ENCODE measurements around the gene MRM2.

The MRM2 gene

GRCh38 chr7:2201686-2202360 lies 40.2 kb downstream of the MRM2 start:
- FAIRE-seq = no peak

GRCh38 chr7:2201128-2201527 lies 40.9 kb downstream of the MRM2 start:
- FAIRE-seq = no peak

GRCh38 chr7:2200584-2200980 lies 41.4 kb downstream of the MRM2 start:
- FAIRE-seq = no peak

GRCh38 chr7:2199956-2200583 lies 41.9 kb downstream of the MRM2 start:
- FAIRE-seq = no peak

- no peak for FAIRE-seq
Measured at GRCh38 chr7:2199528-2199927, 42.5 kb downstream of the MRM2 start.

- no peak for FAIRE-seq
Measured at GRCh38 chr7:2198760-2199159, 43.2 kb downstream of the MRM2 start.

GRCh38 chr7:2198206-2198605 lies 43.8 kb downstream of the MRM2 start:
- FAIRE-seq = no peak

- FAIRE-seq = no peak
Measured at GRCh38 chr7:2197436-2198155, 44.4 kb downstream of the MRM2 start.

GRCh38 chr7:2196381-2197378 lies 45.3 kb downstream of the MRM2 start:
- FAIRE-seq = no peak

GRCh38 chr7:2195400-2196246 lies 46.4 kb downstream of the MRM2 start:
- FAIRE-seq = no peak

- FAIRE-seq = no peak
Measured at GRCh38 chr7:2193575-2194305, 48.3 kb downstream of the MRM2 start.

- no peak for FAIRE-seq
Measured at GRCh38 chr7:2192831-2193534, 49.0 kb downstream of the MRM2 start.

- no peak for FAIRE-seq
Measured at GRCh38 chr7:2191016-2191415, 51.0 kb downstream of the MRM2 start.

- FAIRE-seq = no peak
Measured at GRCh38 chr7:2190531-2190930, 51.5 kb downstream of the MRM2 start.

GRCh38 chr7:2186166-2186565 lies 55.8 kb downstream of the MRM2 start:
- FAIRE-seq = no peak

- FAIRE-seq = no peak
Measured at GRCh38 chr7:2185715-2186114, 56.3 kb downstream of the MRM2 start.
